Stimulated activated CD8-positive, alpha-beta memory T cell treated with anti-CD3 and anti-CD28 coated beads, Interleukin-4, amount 100 ng/mL, for 24 hours (primary cell): ENCODE data around the gene ING3.

Source experiments
- DNase-seq: peaks from one replicate; pipeline ENCODE4 v3.0.0-alpha.2; 2020; ENCODE audit warnings: low read depth

Gene ING3

DNA sequence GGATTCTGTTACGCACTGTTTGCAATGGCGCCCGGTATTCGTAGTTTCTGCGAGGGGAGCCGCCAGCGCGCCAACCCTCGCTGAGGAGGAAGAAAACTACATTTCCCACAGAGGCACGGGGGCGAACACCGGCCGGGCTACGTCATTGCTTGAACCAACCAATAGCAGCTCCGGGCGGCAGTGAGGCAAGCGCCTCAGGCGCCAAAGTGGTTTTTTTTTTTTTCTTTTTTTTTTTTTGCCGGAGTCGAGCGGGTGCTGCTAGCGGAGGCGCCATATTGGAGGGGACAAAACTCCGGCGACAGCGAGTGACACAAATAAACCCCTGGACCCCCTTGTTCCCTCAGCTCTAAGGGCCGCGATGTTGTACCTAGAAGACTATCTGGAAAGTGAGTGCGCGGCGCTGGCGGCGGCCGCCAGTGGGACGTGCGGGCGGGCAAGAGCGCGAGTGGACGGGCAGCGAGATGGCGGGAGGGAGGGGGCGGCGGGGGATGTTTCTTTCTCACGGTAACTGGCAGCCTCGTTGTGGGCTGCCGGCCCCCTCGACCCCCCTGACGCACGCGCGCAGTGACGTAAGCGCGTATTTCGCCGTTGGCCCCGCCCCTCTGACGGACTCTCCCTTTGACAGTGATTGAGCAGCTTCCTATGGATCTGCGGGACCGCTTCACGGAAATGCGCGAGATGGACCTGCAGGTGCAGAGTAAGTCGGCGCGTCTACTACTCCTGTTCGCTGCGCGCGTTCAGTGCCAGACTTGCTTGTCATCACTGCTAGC lies at the start of gene ING3:
TSS of gene ING3 (plus strand) at position 239 of the 770 bp plus-strand sequence. CDS start at position 359, 120 bp downstream.
- peak; percentile 95 for DNase-seq

GRCh38 chr7:120915314-120916105 lies 35.1 kb upstream of the ING3 start:
- no peak for DNase-seq

DNA sequence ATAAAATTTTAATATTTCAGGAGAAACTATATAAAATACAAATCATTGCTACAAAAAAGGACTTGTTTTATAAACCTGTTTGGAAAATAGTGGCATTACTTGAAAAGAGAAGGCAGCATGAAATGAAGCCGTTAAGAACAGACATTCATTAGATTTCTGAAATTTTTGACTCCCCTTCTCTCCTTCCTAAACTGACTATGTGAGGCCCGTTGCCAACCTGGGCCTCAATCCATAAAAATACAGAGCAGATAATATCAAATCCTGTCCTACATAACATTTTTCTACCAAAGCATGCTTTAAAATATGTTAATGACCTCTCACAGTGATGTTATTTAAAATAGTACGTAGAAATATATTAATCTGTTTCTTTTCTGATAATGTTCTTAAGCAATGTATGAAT lies 34.5 kb upstream of the ING3 start:
- no peak for DNase-seq

DNA sequence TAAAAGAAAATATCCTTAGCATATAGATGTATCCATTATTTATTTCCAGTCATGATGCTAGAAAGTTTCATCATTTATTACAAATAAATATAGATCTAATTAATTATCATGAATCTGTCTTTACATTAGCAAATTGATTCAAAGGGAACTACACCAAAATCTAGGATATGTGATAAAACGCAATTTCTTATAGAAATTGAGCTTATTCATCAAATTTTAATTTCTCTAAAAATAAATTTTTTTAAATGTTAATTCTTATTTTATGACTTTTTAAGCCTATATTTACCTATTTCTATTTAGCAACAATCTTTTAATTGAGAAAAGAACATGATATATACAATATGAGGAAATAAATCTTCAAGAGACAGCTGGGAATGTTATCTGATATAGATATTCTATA lies 34.0 kb upstream of the ING3 start:
- DNase-seq: no peak

GRCh38 chr7:120919466-120919865 lies 31.1 kb upstream of the ING3 start:
- no peak for DNase-seq

DNA sequence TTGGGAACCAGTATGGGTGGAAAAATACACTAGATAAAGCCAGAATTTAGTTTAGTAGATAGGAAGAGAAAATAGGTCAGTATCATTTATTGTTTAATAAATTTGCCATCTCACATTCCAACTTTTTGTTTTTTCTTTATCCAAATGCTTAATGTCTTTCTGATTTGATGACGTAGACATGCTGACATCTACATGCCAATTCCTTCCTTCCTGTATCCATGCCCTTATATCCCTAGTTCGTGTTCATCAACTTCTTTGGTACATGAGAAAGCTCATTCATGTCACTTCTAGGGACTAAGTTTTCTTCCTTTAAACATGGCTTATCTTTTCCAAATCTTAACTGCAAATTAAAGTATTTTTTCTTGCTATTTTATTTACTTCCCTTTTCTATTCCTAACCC lies 30.5 kb upstream of the ING3 start:
- DNase-seq: no peak

GRCh38 chr7:120920591-120921274 lies 29.8 kb upstream of the ING3 start:
- no peak for DNase-seq

- no peak for DNase-seq
These were observed 25.7 kb upstream of the ING3 start for GRCh38 chr7:120924837-120925236.

DNA sequence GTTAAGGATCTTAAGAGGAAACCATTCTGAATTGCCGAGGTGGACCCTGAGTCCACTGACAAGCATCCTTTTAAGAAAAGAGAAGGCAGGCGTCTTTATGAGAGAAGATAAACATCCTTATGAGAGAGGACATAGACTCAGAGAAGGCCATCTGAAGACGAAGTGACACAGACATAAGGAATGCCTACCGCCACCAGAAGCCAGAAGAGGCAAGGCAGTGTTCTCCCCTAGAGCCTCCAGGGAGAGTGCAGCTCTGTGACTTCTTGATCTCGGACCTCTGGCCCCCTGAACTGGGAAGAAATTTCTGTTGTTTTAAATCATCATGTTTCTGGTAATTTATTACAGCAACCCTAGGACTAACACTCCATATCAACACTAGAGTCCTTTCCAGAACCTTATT lies 25.2 kb upstream of the ING3 start:
- DNase-seq: no peak

GRCh38 chr7:120926943-120927346 lies 23.6 kb upstream of the ING3 start:
- DNase-seq: no peak

- no peak for DNase-seq
These were observed 23.0 kb upstream of the ING3 start for GRCh38 chr7:120927454-120928103.

GRCh38 chr7:120931243-120931642 lies 19.3 kb upstream of the ING3 start:
- DNase-seq: no peak

- no peak for DNase-seq
These were observed 17.1 kb upstream of the ING3 start for GRCh38 chr7:120933475-120933874.

DNA sequence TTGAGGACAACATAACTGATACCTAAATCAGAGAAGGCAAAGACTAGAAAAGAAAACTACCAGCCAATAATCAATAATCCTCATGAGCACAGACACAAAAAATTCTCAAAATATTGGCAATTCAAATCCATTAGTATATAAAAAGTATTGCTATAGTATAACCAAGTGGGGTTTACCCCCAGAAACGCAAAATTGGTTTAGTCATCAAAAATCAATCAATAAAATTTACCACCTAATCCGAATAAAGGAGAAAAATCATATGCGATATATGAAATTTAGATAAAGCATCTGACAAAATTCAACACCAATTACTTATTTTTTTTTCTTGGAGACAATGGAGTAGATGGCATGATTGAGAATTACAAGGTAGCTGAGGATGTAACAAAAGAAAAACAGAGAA lies 11.2 kb upstream of the ING3 start:
- no peak for DNase-seq

DNA sequence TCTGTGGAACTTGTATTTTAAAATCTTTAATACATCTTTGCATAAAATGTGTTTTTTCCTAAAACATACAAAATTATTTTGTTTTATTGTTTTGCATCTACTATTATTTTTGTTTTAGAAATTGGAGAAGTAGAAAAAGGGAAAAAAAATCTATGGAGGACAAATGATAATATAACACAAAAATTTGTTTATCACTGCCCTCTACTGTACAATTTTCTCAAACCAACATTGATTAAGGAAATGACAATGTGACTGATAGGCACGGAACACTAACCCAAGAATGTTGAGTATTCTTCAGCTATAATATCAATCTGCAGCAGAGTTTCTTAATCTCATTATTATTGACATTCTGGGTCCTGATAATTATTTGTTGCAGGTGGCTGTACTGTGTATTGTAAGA lies 9.5 kb upstream of the ING3 start:
- DNase-seq: no peak

GRCh38 chr7:120941856-120942255 lies 8.7 kb upstream of the ING3 start:
- DNase-seq: no peak

GRCh38 chr7:120942861-120943260 lies 7.7 kb upstream of the ING3 start:
- no peak for DNase-seq

DNA sequence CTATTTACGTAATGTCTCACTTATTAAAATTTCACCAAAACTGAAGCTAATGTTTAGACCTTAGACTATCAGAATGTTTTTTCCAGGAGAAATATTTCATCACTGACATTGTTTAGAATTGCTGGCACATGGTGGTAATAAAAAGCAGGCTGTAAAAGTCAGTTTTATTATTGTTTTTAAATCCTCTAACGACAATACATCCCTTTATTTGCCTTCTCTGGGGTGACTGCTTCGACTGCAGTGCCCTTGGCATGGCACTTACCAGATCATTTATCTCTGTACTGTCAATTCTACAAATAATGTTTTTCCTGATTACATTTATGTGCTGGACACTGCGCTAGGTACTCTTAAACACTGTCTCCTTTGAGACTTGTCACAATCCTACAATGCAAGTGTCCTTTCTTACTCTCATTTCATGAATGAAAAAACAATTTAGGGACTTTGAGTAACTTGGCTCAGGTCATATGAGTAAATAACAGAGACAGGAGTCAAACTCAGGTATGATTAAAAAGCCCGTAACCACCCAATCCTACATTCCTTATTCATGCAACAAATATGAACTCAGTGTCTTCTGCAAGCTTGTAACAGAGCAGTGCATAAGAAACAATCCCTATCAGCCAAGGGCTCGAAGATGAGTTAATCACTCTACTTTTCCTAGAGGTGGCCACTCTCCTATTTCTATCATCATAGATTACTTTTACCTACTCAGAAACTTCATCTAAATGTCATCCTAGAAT lies 5.6 kb upstream of the ING3 start:
- no peak for DNase-seq

- no peak for DNase-seq
These were observed 2.6 kb upstream of the ING3 start for GRCh38 chr7:120947980-120948379.

GRCh38 chr7:120949393-120949911 lies 1.1 kb upstream of the ING3 start:
- DNase-seq: no peak

GRCh38 chr7:120949998-120950538 lies 509 bp upstream of the ING3 start:
- no peak for DNase-seq
